Measurements from ENCODE around the gene UBE2F. TPM values are rescaled to one million over a fixed set of nuclear protein-coding genes. Genes with fewer than 3 reads are reported as not detected.
"Not testable (repeated sequence)": the region's sequence is repeated elsewhere in the genome, so short reads cannot be mapped to it uniquely, and the experiment has no call there.

The UBE2F gene
- total RNA-seq, 1 experiment from 2014 or later, result 67.1 TPM

DNA sequence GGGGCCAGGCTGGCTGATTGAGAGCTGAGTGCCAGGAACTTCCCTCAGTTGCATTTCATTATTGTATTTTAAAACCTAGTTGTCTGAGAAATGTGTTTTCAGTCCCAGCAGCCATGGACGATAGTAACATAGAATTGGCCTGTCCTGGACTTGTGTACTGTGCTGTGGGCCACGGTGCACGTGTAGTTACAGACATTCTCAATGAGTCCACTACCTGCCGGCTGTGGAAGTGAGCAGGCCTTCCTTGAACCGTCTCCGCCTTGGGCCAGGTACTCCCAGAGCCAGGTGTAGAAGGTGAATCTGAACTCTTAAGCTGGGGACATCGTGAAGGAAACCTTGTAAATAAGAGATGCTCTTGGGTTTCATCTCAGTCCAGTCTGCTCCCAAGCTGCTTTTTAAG lies 47.0 kb downstream of the UBE2F start:
- DNase-seq (ENCODE audit: extremely low read depth, low read depth), result no peak

DNA sequence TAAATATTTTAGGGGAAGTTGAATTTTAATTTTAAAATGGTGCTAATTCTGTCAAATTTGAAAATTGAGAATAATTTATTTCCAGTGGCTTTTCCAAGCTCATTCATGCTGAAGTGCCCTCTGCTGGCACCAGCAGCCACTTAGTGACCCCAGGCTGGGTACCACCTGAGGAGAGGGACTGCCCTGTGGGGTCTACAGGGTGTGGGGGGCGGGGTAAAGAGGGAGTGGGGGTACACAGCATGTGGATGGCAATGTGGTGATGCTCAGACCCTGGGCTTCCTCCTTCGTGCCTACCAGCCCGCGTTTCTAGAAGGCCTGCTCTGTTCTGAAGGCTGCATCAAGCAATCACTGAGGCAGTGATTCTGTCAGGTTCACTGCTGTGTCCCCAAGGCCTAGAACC lies 48.9 kb downstream of the UBE2F start:
- DNase-seq (ENCODE audit: extremely low read depth, low read depth), result no peak

DNA sequence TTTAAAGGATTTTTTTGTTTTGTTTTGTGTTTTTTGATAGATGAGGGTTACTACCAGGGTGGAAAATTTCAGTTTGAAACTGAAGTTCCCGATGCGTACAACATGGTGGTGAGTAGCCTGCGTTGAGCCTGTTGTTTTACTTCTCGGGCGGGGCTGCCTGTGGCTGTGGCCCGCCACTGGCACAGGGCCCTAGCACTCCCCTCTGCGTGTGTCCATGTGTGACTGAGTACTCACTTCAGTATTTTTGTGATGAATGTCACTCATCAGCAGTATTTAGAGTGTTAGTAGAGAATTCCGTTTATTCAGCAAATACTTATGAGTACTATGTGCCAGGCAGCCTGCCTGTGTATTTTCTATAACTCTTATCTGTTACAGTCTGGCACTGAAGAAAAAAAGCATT lies 49.7 kb downstream of the UBE2F start:
- no peak for DNase-seq (ENCODE audit: extremely low read depth, low read depth)

DNA sequence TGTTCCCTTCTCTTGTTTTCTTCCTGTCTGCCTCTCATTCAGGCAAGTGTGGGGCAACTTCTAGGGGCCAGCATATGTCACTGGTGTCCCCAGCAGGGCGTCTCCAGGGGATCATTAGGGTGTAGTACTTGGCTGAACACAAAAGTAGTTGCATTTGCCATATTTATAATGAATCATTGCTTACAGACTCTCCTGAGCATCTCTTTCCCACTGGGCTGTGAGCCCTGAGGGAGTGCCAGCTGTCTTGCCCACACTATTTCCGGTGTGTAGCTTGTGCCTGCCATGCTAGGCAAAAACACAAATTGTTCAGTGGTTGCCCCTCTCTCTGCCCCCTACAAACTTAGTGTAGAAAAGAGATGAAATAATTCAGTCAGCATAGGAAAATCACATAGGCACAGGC lies 53.1 kb downstream of the UBE2F start:
- DNase-seq (ENCODE audit: extremely low read depth, low read depth), result no peak

DNA sequence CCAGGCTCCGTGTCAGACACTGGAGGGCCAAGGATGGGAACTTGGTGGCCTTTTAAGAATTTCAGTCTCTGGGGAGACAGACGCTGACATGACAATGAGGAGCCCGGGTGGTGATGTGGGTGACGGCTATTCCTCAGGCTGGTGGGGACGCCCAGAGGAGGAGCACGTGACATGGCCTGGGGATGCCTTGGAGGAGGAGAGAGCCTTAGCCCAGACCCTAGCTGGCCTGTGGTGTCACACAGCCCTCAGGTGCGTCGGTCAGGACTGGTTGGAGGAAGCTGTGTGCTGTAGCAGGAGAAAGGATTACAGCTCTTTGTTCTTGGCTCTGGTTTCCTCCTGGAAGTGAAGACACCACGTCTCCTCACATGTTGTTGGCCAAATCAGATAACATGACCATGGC lies 54.0 kb downstream of the UBE2F start:
- no peak for DNase-seq (ENCODE audit: extremely low read depth, low read depth)

DNA sequence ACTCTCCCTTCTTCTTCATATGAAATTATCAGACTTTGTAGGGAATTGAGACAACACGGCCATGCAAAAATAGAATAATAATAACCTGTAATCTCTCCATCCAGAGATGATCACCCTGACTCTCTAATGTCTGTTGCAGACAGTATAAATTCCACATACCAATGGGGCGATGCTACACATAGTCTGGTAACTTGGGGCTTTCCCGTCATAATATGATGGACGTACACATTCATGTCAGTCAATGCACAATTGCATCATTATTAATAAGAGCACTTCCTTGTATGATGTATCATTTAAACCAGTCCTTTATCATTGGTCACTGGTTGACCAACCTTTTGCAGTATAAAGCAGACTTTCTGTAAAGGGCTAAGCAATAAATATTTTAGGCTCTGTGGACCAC lies 54.5 kb downstream of the UBE2F start:
- DNase-seq (ENCODE audit: extremely low read depth, low read depth), result no peak

DNA sequence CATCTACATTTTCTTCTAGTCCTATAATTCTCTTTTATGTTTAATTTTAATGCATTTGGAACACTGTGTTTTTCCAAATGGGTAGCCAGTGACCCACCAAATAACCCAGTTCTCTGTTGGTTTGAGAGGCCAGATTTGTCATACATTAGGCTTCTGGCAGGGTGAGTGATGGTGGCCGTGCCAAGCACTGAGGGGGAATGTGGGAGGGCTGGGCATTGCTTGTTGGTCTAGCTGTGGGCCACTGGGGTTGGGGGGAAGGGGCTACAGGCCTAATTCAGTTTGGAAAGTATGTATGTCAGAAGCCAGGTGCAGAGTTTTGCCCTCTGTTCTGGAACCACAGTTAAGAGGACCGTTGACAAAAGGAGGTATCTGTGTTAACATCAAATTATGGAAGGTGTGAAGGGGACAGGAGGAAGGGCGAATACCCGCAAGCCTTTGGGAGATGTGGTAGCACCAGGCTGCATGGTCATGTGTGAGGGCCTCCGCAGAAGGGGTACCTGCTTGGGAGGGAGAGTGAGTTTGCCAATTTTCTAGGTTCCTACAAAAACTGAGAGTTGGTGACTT lies 55.9 kb downstream of the UBE2F start:
- no peak for DNase-seq (ENCODE audit: extremely low read depth, low read depth)

DNA sequence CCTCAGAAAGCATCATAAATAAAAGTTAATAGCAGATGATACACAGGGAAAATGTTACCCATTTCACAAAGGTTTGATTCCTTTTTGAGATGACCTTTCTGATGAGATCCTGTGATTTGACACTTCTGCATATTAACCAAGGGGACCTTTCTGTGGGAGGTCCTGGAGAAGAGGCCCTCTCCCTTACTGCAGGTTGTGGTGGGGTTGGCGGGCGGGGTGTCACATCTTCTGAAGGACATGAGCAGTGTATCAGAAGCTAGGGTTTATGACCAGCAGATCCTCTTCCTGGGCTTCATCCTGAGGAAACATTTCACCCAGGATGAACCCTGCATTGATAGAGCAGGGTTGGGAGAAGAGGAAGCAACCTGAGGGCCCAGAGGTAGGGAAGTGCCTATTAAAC lies 56.8 kb downstream of the UBE2F start:
- no peak for DNase-seq (ENCODE audit: extremely low read depth, low read depth)

DNA sequence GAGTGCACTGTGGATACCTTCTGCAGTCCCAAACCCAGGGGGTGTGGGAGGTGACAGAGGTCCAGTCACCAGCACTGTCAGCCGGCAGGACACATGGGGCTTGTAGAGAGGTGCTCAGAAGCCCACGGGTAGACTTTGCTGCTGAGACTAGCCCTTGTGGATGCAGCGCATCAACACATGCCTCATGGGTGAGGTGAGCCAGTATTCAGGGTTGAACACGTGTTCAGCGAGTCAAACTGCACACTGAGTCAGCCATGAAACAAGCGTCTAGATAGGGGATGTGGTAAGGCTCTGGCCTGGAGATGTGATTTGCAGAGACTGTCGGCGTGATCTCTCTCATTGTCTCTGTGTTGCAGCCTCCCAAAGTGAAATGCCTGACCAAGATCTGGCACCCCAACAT lies 58.2 kb downstream of the UBE2F start:
- DNase-seq (ENCODE audit: extremely low read depth, low read depth), result no peak

DNA sequence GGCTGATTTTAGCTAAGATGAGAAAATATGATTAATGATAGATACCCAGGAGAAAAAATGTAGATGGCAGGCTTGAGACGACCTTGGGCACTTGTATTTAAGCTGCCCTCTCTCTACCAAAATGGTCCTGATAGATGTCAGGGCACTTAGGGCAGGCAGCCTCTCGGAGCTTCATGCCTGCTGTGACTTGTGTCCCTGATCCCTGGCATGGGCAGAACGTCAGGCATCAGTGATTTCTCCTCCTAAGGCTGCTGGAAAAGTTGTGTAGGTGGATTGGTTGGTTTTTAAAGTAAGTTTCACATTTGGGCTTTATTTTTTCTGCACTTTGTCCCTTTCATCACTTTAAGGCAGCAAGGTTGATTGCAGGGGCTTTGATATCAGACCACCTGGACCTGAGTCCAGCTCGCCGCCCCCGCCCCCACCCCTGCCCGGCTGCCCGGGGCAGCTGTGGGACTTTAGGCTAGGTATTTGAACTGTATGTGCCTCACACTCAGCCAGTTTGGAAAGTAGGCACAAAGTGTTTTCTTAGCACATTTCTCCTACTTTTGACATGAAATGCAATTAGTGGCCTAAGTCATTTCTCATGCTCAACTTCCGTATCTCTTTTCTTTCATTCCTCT lies 59.0 kb downstream of the UBE2F start:
- DNase-seq (ENCODE audit: extremely low read depth, low read depth), result no peak

DNA sequence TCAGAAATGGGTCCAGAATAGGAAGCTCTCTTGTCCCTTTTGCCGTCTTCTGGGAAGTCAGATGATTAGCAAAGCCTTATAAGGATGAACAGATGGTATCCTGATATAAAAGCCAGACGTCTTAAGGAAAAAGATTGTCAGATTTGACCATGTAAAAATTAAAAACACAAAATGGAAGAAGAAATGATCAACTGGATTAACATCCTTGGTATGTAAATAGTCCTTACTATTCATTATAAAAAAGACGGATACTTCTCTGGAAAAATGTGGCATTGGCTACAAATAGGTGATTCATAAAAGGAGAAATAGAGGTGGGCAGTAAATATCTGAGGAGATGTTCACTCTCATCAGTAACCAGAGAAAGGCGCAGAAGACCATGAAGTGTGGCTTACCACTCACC lies 60.2 kb downstream of the UBE2F start:
- no peak for DNase-seq (ENCODE audit: extremely low read depth, low read depth)

DNA sequence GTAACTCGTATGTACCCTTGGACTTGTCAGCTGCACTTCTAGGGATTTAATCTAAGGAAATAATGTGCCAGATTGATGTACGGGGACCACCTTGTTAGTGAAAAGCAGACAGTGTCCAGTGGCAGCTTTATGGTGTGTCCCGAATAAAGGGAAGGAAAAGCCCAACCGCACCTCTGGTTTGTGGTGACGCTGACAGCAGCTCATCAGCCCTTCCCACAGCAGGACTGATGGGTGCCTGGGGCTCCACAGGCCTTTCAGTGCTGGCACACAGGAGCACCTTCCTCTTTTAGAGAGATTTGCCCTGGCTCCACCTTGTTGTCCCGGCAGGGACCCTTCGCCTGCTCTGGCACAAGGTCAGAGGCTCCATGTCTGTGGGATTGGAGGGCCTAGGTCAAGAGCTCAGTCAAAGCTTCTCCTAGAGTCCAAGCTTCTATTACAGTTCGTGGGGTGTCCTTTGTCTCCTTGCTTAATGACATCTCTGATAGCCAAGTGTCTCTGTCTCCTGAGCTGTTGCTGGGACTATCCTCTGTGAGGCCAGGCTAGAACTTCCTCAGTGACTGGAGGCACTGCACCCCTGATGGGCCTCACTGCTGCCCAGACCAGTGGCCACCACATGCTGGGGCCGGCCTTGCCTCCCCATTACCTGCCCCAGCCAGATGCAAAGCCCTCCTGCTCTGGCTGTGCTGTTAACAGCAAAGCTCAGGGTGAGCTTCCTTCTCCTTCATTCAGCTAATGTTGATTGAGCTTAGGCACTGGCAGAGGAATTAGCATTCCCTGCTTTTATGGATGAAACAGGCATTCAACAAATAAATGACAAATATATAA lies 61.0 kb downstream of the UBE2F start:
- no peak for DNase-seq (ENCODE audit: extremely low read depth, low read depth)

DNA sequence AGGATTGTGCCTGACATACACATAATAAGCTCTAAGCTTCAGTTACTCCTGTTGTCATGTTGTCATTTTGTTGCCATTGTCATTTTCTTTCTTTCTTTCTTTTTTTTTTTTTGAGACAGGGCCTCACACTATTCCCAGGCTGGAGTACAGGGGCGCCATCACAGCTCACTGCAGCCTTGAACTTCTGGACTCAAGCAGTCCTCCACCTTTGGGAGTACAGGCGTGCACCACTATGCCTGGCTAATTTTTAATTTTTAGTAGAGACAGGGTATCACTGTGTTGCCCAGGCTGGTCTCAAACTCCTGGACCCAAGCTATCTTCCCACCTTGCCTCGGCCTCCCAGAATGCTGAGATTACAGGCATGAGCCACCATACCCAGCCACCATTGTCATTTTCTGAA lies 63.0 kb downstream of the UBE2F start:
- DNase-seq (ENCODE audit: extremely low read depth, low read depth), result no peak

DNA sequence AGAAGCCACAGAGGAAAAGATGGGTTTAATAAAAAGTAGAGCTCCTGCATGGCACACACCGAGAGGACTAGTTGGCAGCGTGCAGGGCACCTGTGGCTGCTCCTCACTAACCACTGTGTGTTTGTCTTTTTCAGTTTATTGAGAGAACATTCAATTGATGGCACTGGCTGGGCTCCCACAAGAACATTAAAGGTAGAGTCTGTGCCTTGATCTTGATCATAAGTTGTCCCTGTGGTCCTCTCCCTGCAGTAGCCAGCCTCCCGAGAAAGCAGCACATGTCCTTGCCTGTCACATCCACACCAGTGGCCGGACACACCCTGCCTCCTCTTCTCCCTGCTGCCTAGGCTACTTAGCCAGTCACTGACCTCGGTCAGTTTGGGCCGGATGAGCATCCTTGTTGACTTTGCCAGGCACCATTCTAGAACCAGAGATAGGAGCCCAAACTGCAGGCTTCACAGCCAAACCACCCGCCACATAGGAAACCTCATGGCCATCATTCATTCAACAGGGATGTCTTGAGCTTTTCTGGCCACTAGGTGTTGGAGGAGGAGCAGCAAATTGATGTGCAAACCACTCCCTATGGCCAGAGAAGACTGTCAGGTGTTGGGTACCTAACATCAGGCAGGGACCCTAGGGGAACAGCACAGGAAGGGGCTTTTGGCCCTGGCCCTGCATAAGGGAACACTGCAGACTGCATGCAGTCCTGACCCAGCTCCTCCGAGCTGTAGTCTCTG lies 63.8 kb downstream of the UBE2F start:
- no peak for DNase-seq (ENCODE audit: extremely low read depth, low read depth)

DNA sequence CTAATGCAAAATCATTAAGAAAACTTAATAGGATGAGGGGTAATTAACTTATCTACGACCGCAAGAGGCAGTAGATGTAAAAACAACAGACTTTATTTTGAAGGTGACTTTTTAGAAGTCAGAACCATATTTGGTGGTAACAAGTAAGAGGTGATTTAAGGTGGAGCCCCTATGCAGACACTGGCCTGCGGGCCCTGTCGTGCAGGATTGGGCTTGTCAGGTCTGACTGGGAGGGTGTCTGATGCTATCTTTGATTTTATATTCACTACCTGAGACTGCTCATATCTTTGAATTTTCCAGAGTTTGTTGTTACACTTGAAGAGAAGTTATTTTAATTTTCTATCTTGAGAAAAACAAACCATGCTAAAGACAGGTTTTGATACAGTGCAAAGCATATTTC lies 64.9 kb downstream of the UBE2F start:
- DNase-seq (ENCODE audit: extremely low read depth, low read depth), result no peak

DNA sequence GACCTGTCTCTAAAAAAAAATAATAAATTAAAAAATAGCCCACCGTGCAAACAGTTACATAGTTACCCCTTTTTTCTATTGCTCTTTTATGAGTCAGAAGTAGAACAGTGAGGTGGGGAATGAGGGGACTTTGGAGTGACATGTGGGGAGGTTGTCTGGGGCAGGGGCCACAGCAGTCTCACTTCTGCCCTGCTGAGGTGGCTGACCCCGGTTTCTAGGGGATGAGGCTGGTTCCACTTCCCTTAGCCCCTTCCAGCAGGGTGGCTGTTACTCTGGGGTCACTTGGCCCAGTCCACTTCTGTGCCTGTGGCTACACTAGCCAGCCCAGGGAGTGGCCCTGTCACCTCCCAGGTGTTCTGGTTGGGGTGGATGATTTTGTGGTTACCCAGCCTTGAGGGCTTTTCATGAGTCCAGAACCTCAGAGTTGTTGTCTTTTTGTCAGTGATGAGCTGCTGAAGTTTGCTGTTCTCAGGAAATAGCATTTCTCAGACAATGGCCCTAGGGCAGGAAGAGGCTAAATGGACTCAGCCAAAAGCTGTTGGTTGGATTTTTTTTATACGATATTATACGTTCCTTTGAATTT lies 66.0 kb downstream of the UBE2F start:
- no peak for DNase-seq (ENCODE audit: extremely low read depth, low read depth)

DNA sequence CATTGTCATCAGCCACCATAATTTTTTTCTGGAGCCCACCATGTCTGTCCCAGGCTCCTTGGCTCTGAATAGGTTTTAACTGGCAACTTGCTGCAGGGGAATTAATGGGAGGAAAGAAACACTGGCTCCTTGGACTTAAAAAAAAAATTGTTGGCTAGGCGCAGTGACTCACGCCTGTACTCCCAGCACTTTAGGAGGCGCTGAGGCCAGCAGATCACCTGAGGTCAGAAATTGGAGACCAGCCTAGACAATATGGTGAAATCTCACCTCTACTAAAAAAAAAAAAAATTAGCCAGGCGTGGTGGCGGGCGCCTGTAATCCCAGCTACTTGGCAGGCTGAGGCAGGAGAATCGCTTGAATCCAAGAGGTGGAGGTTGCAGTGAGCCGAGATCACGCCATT lies 67.2 kb downstream of the UBE2F start:
- not testable (repeated sequence) for DNase-seq (ENCODE audit: extremely low read depth, low read depth)

DNA sequence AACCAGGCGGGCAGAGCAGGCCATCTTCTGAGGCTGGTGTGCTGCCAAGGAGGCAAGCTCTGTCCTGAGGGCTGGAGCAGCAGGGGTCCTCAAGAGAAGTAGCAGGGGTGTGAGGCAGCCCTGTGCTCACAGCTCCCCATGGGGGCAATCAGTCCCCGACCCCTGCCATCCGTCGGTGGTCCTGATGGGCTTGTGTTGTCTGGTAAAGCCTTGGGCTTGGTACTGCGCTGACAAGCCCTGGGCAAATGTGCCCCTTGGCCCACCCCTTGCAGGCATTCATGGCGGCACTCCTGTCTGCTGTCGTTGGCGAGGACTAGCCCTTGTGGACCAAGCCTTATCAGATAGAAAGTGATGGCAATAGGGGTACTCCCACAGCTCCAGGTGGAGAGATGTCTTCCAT lies 71.4 kb downstream of the UBE2F start:
- no peak for DNase-seq (ENCODE audit: extremely low read depth, low read depth)

DNA sequence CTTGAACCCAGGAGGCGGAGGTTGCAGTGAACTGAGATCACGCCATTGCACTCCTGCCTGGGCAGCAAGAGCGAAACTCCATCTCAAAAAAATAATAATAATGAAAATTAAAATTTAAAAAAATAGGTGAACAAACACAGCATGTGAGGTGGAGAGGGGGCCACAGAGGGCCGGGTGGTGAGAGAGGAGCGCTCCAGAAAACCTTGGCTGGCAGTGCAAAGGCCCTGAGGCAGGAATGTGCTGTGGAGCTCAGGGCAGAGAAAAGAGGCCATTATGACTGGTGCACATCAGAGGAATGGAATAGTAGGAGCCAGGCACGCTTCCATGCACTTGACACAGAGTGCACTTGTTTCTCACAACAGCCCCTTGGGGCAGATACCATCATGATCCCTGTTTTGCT lies 72.3 kb downstream of the UBE2F start:
- DNase-seq (ENCODE audit: extremely low read depth, low read depth), result no peak

DNA sequence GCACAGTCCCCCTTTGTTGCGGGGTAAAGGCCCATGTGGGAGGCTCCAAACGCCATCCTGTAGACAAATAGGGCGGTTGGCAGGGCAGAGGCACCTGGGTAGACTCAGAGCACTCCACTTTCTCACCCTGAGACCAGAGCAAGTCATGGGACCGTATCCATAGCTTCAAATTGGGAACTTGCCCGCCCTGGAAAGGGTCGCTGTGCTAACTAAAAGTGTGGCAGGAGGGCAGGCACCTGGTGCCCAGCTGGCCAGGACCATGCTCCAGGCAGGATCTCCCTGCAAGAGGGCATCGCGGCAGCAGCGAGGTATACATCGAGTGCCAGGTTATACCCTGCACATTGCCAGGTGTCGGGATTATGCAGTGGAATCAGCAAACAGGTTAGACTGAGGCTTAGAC lies 73.2 kb downstream of the UBE2F start:
- no peak for DNase-seq (ENCODE audit: extremely low read depth, low read depth)

DNA sequence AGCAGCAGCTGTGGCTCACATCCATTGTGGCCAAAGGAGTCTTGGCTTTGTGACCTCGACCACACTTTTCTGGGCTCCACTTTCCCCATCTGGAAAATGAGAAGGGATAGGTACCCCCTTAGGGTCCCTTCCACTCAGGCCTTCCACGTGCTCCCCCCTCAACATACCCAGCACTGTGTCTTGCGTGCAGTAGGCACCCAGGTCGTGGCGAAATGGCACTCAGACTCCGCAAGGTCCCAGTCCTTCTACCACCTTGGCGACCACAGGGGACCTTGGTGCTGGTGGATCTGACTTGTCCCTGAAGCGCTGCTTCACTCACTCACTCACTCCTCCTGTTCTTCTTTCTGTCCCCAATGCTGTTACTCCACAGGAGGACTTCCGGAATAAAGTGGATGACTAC lies 74.1 kb downstream of the UBE2F start:
- no peak for DNase-seq (ENCODE audit: extremely low read depth, low read depth)

Data from NCI-H460 (cell line).